Hepatocyte (in vitro differentiated cells): ENCODE data around the gene RNF224.

ENCODE experiments used
- EZH2 ChIP-seq: fragments of 200-600 bp; sonication (generic); IDR thresholded peaks from 2 replicates; pipeline ENCODE4 v1.6.1; 2016; ENCODE audit warnings: antibody characterized with exemption, mild to moderate bottlenecking, borderline replicate concordance
- TF ChIP-seq, protein P1 (sequence below): fragments of 200-600 bp; sonication (generic); IDR thresholded peaks from 2 replicates; pipeline ENCODE4 v1.5.1; 2016; ENCODE audit warnings: antibody characterized with exemption, mild to moderate bottlenecking; ENCODE audit not compliant: poor library complexity

DNA sequence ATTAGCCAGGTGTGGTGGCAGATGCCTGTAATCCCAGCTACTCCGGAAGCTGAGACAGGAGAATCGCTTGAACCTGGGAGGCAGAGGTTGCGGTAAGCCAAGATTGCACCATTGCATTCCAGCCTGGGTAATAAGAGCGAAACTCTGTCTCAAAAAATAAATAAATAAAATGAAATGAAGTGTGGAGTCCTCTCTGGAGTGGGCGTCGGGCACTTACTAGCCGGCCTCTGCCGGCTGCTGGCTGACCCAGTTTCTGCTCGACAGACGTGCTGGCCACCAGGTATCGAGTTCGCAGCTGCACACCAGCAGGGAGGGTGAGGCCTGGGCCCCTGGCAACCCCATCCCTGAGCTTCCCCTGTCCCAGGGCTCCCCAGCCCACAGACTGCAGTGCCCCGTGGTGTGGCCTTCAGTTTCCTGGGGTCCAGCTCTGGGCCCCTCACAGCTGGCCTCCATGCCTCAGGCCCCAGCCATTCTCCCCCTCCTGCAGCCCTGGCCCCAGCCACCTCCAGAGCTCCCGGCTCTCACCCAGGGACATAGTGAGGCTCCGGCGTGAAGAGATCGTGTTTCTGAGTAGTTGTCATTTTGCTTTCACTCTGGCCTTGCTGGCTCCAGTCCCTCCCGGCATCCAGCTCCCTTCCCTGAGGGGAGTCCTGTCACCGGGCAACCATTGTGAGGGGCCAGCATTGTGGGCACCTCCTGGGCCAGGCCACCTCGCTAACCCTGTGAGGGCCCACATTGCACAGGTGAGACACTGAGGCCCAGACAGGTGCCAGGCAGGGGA, 20.0 kb downstream of the RNF224 start:
- TF ChIP-seq, protein P1, sequence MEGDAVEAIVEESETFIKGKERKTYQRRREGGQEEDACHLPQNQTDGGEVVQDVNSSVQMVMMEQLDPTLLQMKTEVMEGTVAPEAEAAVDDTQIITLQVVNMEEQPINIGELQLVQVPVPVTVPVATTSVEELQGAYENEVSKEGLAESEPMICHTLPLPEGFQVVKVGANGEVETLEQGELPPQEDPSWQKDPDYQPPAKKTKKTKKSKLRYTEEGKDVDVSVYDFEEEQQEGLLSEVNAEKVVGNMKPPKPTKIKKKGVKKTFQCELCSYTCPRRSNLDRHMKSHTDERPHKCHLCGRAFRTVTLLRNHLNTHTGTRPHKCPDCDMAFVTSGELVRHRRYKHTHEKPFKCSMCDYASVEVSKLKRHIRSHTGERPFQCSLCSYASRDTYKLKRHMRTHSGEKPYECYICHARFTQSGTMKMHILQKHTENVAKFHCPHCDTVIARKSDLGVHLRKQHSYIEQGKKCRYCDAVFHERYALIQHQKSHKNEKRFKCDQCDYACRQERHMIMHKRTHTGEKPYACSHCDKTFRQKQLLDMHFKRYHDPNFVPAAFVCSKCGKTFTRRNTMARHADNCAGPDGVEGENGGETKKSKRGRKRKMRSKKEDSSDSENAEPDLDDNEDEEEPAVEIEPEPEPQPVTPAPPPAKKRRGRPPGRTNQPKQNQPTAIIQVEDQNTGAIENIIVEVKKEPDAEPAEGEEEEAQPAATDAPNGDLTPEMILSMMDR = no peak
- TF ChIP-seq EZH2 = no peak
